ENCODE measurements around the gene RDH8. TPM values are rescaled to one million over a fixed set of nuclear protein-coding genes. Genes with fewer than 3 reads are reported as not detected.

Gene RDH8
- total and polyA plus RNA-seq, 2 of the 4 experiments (the other 2 are of a cell fraction), result 0.18 TPM; not detected in 1

GRCh38 chr19:10010247-10010691 lies 3.0 kb upstream of the RDH8 start, which contains the start of gene COL5A3:
COL5A3 (minus strand) TSS chr19:10010504; CDS start chr19:10010385, 119 bp downstream.
- Histone ChIP-seq H3K36me3 (ENCODE audit: control insufficient read depth, insufficient read depth, low read length) (no peaks in the 10 kb centered on the region), H3K4ac (ENCODE audit: low read depth, low read length) (peak within 1 kb of the TSS; percentile 30), H3K9me3 (ENCODE audit: control insufficient read depth, insufficient read depth, low read length) (no peaks in the 10 kb centered on the region), H2BK15ac (ENCODE audit: low read depth, low read length) (no peak within 1 kb of the TSS), H3K27me3 (ENCODE audit: control insufficient read depth, insufficient read depth, low read length) (no peaks in the 10 kb centered on the region), H2BK20ac (ENCODE audit: low read depth, low read length) (no peak within 1 kb of the TSS), H2AFZ (replicated peaks; ENCODE audit: low read length, poor library complexity) (peak within 1 kb of the TSS; percentile 84), H3K56ac (ENCODE audit: extremely low read depth, insufficient read depth, low read length) (no peak within 1 kb of the TSS), H2AK5ac (ENCODE audit: low read depth, low read length) (peak within 1 kb of the TSS; percentile 92), H4K20me1 (ENCODE audit: insufficient read depth, low read length) (peaks cover 14% of the 10 kb centered on the region), H3K23ac (ENCODE audit: low read depth, low read length) (peak within 1 kb of the TSS; percentile 86; the same call in 1 of the 2 replicates), H3K79me1 (ENCODE audit: low read depth in 1 of 2, low read length in 2 of 2) (peaks cover 2 to 9% of the 10 kb centered on the region in 2 experiments; a peak in 3 of 4 replicates), H3K27ac (ENCODE audit: insufficient read depth, low read length) (no peak within 1 kb of the TSS; the same call in 1 of the 2 replicates), H3K9me1 (ENCODE audit: insufficient read depth, low read length) (peaks cover 20% of the 10 kb centered on the region), H4K5ac (ENCODE audit: low read depth, low read length) (no peak within 1 kb of the TSS), H3K14ac (replicated peaks; ENCODE audit: low read depth, low read length) (no peak within 1 kb of the TSS; the same call in 1 of the 2 replicates), H4K8ac (ENCODE audit: low read depth in 2 of 2, low read length in 2 of 2) (no peak within 1 kb of the TSS), H4K91ac (ENCODE audit: insufficient read depth, low read depth, low read length) (no peak within 1 kb of the TSS), H3K4me1 (ENCODE audit: control insufficient read depth, insufficient read depth, low read length) (peaks cover 15% of the 10 kb centered on the region), H2BK120ac (ENCODE audit: low read depth, low read length) (no peak within 1 kb of the TSS), H3K4me3 (ENCODE audit: insufficient read depth, low read depth, low read length) (peak within 1 kb of the TSS; percentile 35), H3K18ac (ENCODE audit: low read depth, low read length) (no peak within 1 kb of the TSS), H2AK9ac (replicated peaks; ENCODE audit: low read depth, low read length, poor library complexity) (no peak within 1 kb of the TSS), H3K4me2 (ENCODE audit: low read depth, low read length) (peak within 1 kb of the TSS; percentile 87), H3K9ac (ENCODE audit: low read depth, low read length) (no peak within 1 kb of the TSS; the same call in 1 of the 2 replicates), H2BK5ac (ENCODE audit: low read depth, low read length, poor library complexity, severe bottlenecking) (no peak within 1 kb of the TSS)
- TF ChIP-seq MXI1 (IDR thresholded peaks at IDR 0.05; ENCODE audit: borderline replicate concordance, low read depth, low read length), result no peak
- no peak for TF ChIP-seq CHD1 (IDR thresholded peaks at IDR 0.05; ENCODE audit: low read depth, low read length)
- no peak for TF ChIP-seq CTCF (conservative IDR thresholded peaks at IDR 0.05; ENCODE audit: low read depth, low read length)
- TF ChIP-seq CEBPB (IDR thresholded peaks at IDR 0.05; ENCODE audit: low read depth, low read length), result peak; percentile 62
- no peak for TF ChIP-seq RCOR1 (IDR thresholded peaks at IDR 0.05; ENCODE audit: insufficient replicate concordance, low read length)
- no peak for TF ChIP-seq MAFK (IDR thresholded peaks at IDR 0.05; ENCODE audit: low read depth, low read length)
- TF ChIP-seq RFX5 (IDR thresholded peaks at IDR 0.05; ENCODE audit: low read depth, low read length), result no peak
- TF ChIP-seq USF2 (IDR thresholded peaks at IDR 0.05; ENCODE audit: low read depth, low read length), result no peak
- TF ChIP-seq BHLHE40 (IDR thresholded peaks at IDR 0.05; ENCODE audit: low read depth, low read length), result no peak
- TF ChIP-seq SMC3 (IDR thresholded peaks at IDR 0.05; ENCODE audit: low read depth, low read length), result no peak
- TF ChIP-seq MAZ (IDR thresholded peaks at IDR 0.05; ENCODE audit: borderline replicate concordance, low read depth, low read length), result peak; percentile 30; the same call in 1 of the 2 replicates
- intact Hi-C loops (cut with micrococcal nuclease), result no loop called here
- in situ Hi-C loops (cut with MboI; ENCODE audit: low sequenced_read_pairs), result no loop called here
- dilution Hi-C loops (cut with HindIII; ENCODE audit: low sequenced_read_pairs, unreplicated experiment), result no loop called here
- POLR2A ChIA-PET (ENCODE audit: unreplicated experiment), result no interaction called here
- no TSS peak for BruUV-seq (replicated peaks)
- ATAC-seq (ENCODE audit: low read depth) (peak; percentile 48), DNase-seq (peak; percentile 58)
- 0% methylated on average over 8 of the region's 38 CpGs; no CpG with 5 or more reads in 1 of the 2 experiments for WGBS, 2 experiments (ENCODE audit: extremely low coverage in 2 of 2, insufficient read length in 1 of 2)
- CTCF ChIA-PET, result interaction anchor here (1.3 to 1.5 kb wide), 2 partner anchors 10 to 17 kb away, joined by 4 to 5 read pairs; no protein-coding TSS in a partner anchor
